DOHH2 (cell line): ENCODE results near the gene MRC2.

ENCODE experiments used
- EZH2phosphoT487 ChIP-seq: fragments of 200-600 bp; sonication (generic); IDR thresholded peaks from 2 replicates; pipeline ENCODE4 v1.6.1; 2017; ENCODE audit warnings: borderline replicate concordance, mild to moderate bottlenecking, antibody characterized with exemption, low read length, moderate library complexity, mixed read lengths
- TF ChIP-seq, protein P1 (sequence below): fragments of 200-600 bp; sonication (generic); IDR thresholded peaks from one replicate; pipeline ENCODE4 v1.5.1; 2014; ENCODE audit warnings: antibody characterized with exemption, mild to moderate bottlenecking, low read depth, low read length; ENCODE audit not compliant: poor library complexity, severe bottlenecking

GRCh38 chr17:62690168-62690897, 62.9 kb downstream of the MRC2 start:
- TF ChIP-seq, protein P1, sequence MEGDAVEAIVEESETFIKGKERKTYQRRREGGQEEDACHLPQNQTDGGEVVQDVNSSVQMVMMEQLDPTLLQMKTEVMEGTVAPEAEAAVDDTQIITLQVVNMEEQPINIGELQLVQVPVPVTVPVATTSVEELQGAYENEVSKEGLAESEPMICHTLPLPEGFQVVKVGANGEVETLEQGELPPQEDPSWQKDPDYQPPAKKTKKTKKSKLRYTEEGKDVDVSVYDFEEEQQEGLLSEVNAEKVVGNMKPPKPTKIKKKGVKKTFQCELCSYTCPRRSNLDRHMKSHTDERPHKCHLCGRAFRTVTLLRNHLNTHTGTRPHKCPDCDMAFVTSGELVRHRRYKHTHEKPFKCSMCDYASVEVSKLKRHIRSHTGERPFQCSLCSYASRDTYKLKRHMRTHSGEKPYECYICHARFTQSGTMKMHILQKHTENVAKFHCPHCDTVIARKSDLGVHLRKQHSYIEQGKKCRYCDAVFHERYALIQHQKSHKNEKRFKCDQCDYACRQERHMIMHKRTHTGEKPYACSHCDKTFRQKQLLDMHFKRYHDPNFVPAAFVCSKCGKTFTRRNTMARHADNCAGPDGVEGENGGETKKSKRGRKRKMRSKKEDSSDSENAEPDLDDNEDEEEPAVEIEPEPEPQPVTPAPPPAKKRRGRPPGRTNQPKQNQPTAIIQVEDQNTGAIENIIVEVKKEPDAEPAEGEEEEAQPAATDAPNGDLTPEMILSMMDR, result no peak
- TF ChIP-seq EZH2phosphoT487, result no peak
